ENCODE data around the gene AFAP1. TPM values are rescaled to one million over a fixed set of nuclear protein-coding genes. Genes with fewer than 3 reads are reported as not detected.

Gene AFAP1
- total and polyA plus RNA-seq, 2 of the 8 experiments (the other 6 are each of a cell fraction or from before 2014, with no cell fraction given) = 3.6 to 18.2 TPM

- Histone ChIP-seq H3K23me2 (ENCODE audit: low read depth, low read length) (no peaks in the 10 kb centered on the region), H3K23ac (ENCODE audit: insufficient read length) (no peak overlapping the region), H4K20me1 (replicated peaks in 1 of 2; ENCODE audit: control insufficient read depth in 1 of 2, insufficient read depth in 2 of 2, low read length in 2 of 2) (peaks cover 0 to 3% of the 10 kb centered on the region in 2 experiments), H2BK20ac (ENCODE audit: low read length) (no peak overlapping the region), H3K14ac (ENCODE audit: insufficient read length) (no peak overlapping the region), H3K9me3 (ENCODE audit: insufficient read depth in 2 of 2, low read depth in 1 of 2, low read length in 1 of 2) (no peaks in the 10 kb centered on the region), H3K79me2 (ENCODE audit: control insufficient read depth in 1 of 2, insufficient read depth in 2 of 2, low read length in 2 of 2) (no peaks in the 10 kb centered on the region), H3K9ac (replicated peaks in 1 of 4; ENCODE audit: extremely low read depth in 1 of 4, low read depth in 3 of 4, low read length in 3 of 4) (no peak overlapping the region), H2BK5ac (ENCODE audit: low read depth, low read length) (no peak overlapping the region), H3K27me3 (replicated peaks in 1 of 4; ENCODE audit: control insufficient read depth in 3 of 4, extremely low read depth in 1 of 4, insufficient read depth in 3 of 4, low read length in 3 of 4) (no peaks in the 10 kb centered on the region), H3K27ac (ENCODE audit: low read depth, low read length) (no peak overlapping the region), H3K56ac (replicated peaks; ENCODE audit: insufficient read length, low read depth, low read length) (no peak overlapping the region), H3K79me1 (ENCODE audit: low read depth, low read length) (no peaks in the 10 kb centered on the region), H3K36me3 (ENCODE audit: control insufficient read depth in 2 of 4, insufficient read depth in 4 of 4, low read length in 3 of 4) (no peaks in the 10 kb centered on the region), H3K4me1 (replicated peaks in 1 of 4; ENCODE audit: control insufficient read depth in 3 of 4, insufficient read depth in 4 of 4, low read length in 3 of 4) (no peaks in the 10 kb centered on the region), H3K4me3 (ENCODE audit: extremely low read depth in 1 of 4, insufficient read depth in 2 of 4, low read depth in 3 of 4, low read length in 4 of 4) (no peak overlapping the region), H4K8ac (ENCODE audit: extremely low read depth, insufficient read depth, low read length) (no peak overlapping the region), H2AK5ac (ENCODE audit: low read depth, low read length) (no peak overlapping the region), H4K5ac (ENCODE audit: insufficient read length, low read depth, low read length) (no peak overlapping the region), H2BK12ac (ENCODE audit: low read depth, low read length) (no peak overlapping the region), H2BK120ac (replicated peaks; ENCODE audit: low read depth, low read length) (no peak overlapping the region), H3K4ac (replicated peaks; ENCODE audit: insufficient read length, low read depth, low read length) (no peak overlapping the region), H3K4me2 (ENCODE audit: insufficient read depth in 1 of 2, low read depth in 2 of 2, low read length in 2 of 2) (no peak overlapping the region), H2BK15ac (ENCODE audit: low read length) (no peak overlapping the region), H4K91ac (replicated peaks; ENCODE audit: insufficient read length, low read length) (no peak overlapping the region), H3K18ac (ENCODE audit: extremely low read depth, low read length) (no peak overlapping the region), H2AFZ (ENCODE audit: low read length) (no peak overlapping the region)
- no peak for DNase-seq (ENCODE audit: low read depth in 1 of 2, low spot score in 2 of 2)
- POLR2A ChIA-PET (ENCODE audit: partially characterized antibody) = no interaction called here
- no peak for TF ChIP-seq JUND (IDR thresholded peaks at IDR 0.05; ENCODE audit: low read length)
- no peak for TF ChIP-seq CEBPB (IDR thresholded peaks at IDR 0.05; ENCODE audit: low read depth, low read length)
- TF ChIP-seq ATF3 (IDR thresholded peaks at IDR 0.05; ENCODE audit: insufficient read depth, low read depth, low read length) = no peak
- TF ChIP-seq, protein P1, sequence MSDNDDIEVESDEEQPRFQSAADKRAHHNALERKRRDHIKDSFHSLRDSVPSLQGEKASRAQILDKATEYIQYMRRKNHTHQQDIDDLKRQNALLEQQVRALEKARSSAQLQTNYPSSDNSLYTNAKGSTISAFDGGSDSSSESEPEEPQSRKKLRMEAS (IDR thresholded peaks at IDR 0.05) = no peak
- TF ChIP-seq CREB1 (IDR thresholded peaks at IDR 0.05) = no peak
- TF ChIP-seq TEAD4 (IDR thresholded peaks at IDR 0.05; ENCODE audit: low read depth, low read length) = no peak
- TF ChIP-seq KDM4A (IDR thresholded peaks at IDR 0.05; ENCODE audit: low read depth, low read length, severe bottlenecking) = no peak
- no peak for TF ChIP-seq NANOG (IDR thresholded peaks at IDR 0.05; ENCODE audit: insufficient read depth, low read depth, low read length, poor library complexity, severe bottlenecking)
- TF ChIP-seq BACH1 (IDR thresholded peaks at IDR 0.05; ENCODE audit: low read length) = no peak
- no peak for TF ChIP-seq KDM5A (IDR thresholded peaks at IDR 0.05; ENCODE audit: low read length)
- no peak for TF ChIP-seq SIX5 (IDR thresholded peaks at IDR 0.05; ENCODE audit: low read depth, low read length)
- CTCF ChIA-PET (ENCODE audit: partially characterized antibody) = interaction anchor here (1.0 to 1.5 kb wide), 3 partner anchors 8 to 207 kb away, joined by 3 to 5 read pairs (median 3); no protein-coding TSS in a partner anchor
- FAIRE-seq = no peak
- 93% methylated on average over 28 of the region's 32 CpGs; no CpG with 5 or more reads in 1 of the 2 experiments for WGBS, 2 experiments (ENCODE audit: extremely low coverage in 1 of 2, insufficient coverage in 1 of 2, insufficient read length in 1 of 2, insufficient replicate concordance in 2 of 2, low coverage in 1 of 2, low lambda C conversion rate in 2 of 2, missing lambda C conversion rate in 1 of 2)
Measured at GRCh38 chr4:7756561-7757355, 182.9 kb downstream of the AFAP1 start.

Data from H1 (cell line).